Astrocyte (in vitro differentiated cells and primary cell): ENCODE data around the gene OR6J1. TPM values are rescaled to one million over a fixed set of nuclear protein-coding genes. Genes with fewer than 3 reads are reported as not detected.
A peak's percentile ranks its signal among the peaks of the same experiment; 100 is the strongest.

Experiments
- DNase-seq: peaks from one replicate; pipeline ENCODE4 v3.0.0-alpha.2; 2010; ENCODE audit warnings: low read depth
- FAIRE-seq: peaks from 2 replicates; lab custom pipeline; 2011; peaks lifted over from hg19 to GRCh38; lab: Jason Lieb, UNC
- H2AFZ ChIP-seq: 2 replicates; pipeline ENCODE4 v1.6.0; 2012; ENCODE audit warnings: low read depth, low read length, inconsistent platforms
- H3K27ac ChIP-seq: 2 replicates; pipeline ENCODE4 v1.5.1; 2011; ENCODE audit warnings: low read depth, low read length, inconsistent platforms
- H3K27me3 ChIP-seq: 2 replicates; pipeline ENCODE4 v1.6.0; 2011; ENCODE audit warnings: low read length, inconsistent platforms; ENCODE audit not compliant: insufficient read depth
- H3K36me3 ChIP-seq: 2 replicates; pipeline ENCODE4 v1.5.1; 2011; ENCODE audit warnings: low read length, inconsistent platforms; ENCODE audit not compliant: insufficient read depth
- H3K4me1 ChIP-seq: 2 replicates; pipeline ENCODE4 v1.5.1; 2011; ENCODE audit warnings: low read length, inconsistent platforms; ENCODE audit not compliant: insufficient read depth
- H3K4me2 ChIP-seq: 2 replicates; pipeline ENCODE4 v1.6.0; 2012; ENCODE audit warnings: low read length, inconsistent platforms
- H3K4me3 ChIP-seq: 2 replicates; pipeline ENCODE4 v1.5.1; 2011; ENCODE audit warnings: low read depth, mild to moderate bottlenecking, low read length, inconsistent platforms; ENCODE audit not compliant: insufficient read depth
- H3K79me2 ChIP-seq: 2 replicates; pipeline ENCODE4 v1.6.0; 2012; ENCODE audit warnings: mild to moderate bottlenecking, low read length, inconsistent platforms; ENCODE audit not compliant: insufficient read depth
- H3K9ac ChIP-seq: 2 replicates; pipeline ENCODE4 v1.6.0; 2012; ENCODE audit warnings: mild to moderate bottlenecking, low read length, inconsistent platforms
- H3K9me3 ChIP-seq: 2 replicates; pipeline ENCODE4 v1.5.1; 2012; ENCODE audit warnings: low read depth, mild to moderate bottlenecking, low read length, inconsistent platforms; ENCODE audit not compliant: insufficient read depth
- H4K20me1 ChIP-seq: 2 replicates; pipeline ENCODE4 v1.6.0; 2012; ENCODE audit warnings: low read length, inconsistent platforms; ENCODE audit not compliant: insufficient read depth
- H3K27ac Mint-ChIP-seq: one replicate; pipeline ENCODE4 v1.8.0; 2021; ENCODE audit warnings: mild to moderate bottlenecking, mixed read lengths; ENCODE audit not compliant: unreplicated experiment
- H3K27me3 Mint-ChIP-seq: one replicate; pipeline ENCODE4 v1.8.0; 2021; ENCODE audit warnings: low read depth, mixed read lengths; ENCODE audit not compliant: unreplicated experiment
- H3K36me3 Mint-ChIP-seq: one replicate; pipeline ENCODE4 v1.8.0; 2021; ENCODE audit warnings: low read depth, mixed read lengths; ENCODE audit not compliant: unreplicated experiment
- H3K4me1 Mint-ChIP-seq: one replicate; pipeline ENCODE4 v1.8.0; 2021; ENCODE audit warnings: low read depth, mixed read lengths; ENCODE audit not compliant: unreplicated experiment
- H3K4me3 Mint-ChIP-seq: one replicate; pipeline ENCODE4 v1.8.0; 2021; ENCODE audit warnings: mild to moderate bottlenecking, moderate library complexity, mixed read lengths; ENCODE audit not compliant: unreplicated experiment
- H3K9me3 Mint-ChIP-seq: one replicate; pipeline ENCODE4 v1.8.0; 2021; ENCODE audit warnings: mild to moderate bottlenecking, mixed read lengths; ENCODE audit not compliant: unreplicated experiment
- CTCF ChIP-seq: IDR thresholded peaks from 2 replicates; pipeline ENCODE4 v1.5.1; 2011; ENCODE audit warnings: low read depth, mild to moderate bottlenecking, inconsistent platforms, low read length, moderate library complexity; ENCODE audit not compliant: insufficient read depth
- EZH2 ChIP-seq: IDR thresholded peaks from 2 replicates; pipeline ENCODE4 v1.6.1; 2012; ENCODE audit warnings: mild to moderate bottlenecking, low read length, inconsistent platforms; ENCODE audit not compliant: insufficient read depth
- total RNA-seq: library from RNA; stranded (reverse); gene quantifications from 2 replicates; pipeline ENCODE4 v1.2.1, GENCODE V29; 2021

The OR6J1 gene
- total RNA-seq, 1 donor from 2014 or later: not detected

- H3K27ac ChIP-seq: no peak overlapping the region
- no peaks in the 10 kb centered on the region for H4K20me1 ChIP-seq
- peak overlapping the region; percentile 23 for H3K4me2 ChIP-seq
- Mint-ChIP-seq H3K27ac (no peak overlapping the region), H3K4me3 (no peak overlapping the region), H3K27me3 (peaks cover 10% of the 10 kb centered on the region), H3K36me3 (peaks cover 5% of the 10 kb centered on the region), H3K4me1 (no peaks in the 10 kb centered on the region), H3K9me3 (peaks cover 9% of the 10 kb centered on the region)
- DNase-seq (peak; percentile 97), FAIRE-seq (peak; percentile 32)
- no peaks in the 10 kb centered on the region for H3K9me3 ChIP-seq
- peaks cover 6% of the 10 kb centered on the region for H3K4me1 ChIP-seq
- TF ChIP-seq EZH2 (no peak), CTCF (no peak)
- no peaks in the 10 kb centered on the region for H3K79me2 ChIP-seq
- H3K27me3 ChIP-seq: no peaks in the 10 kb centered on the region
- H3K9ac ChIP-seq: no peak overlapping the region
- H3K4me3 ChIP-seq: no peak overlapping the region
- no peaks in the 10 kb centered on the region for H3K36me3 ChIP-seq
- H2AFZ ChIP-seq: no peak overlapping the region
Observed at GRCh38 chr14:22630486-22630885, 13.7 kb downstream of the OR6J1 start.

DNA sequence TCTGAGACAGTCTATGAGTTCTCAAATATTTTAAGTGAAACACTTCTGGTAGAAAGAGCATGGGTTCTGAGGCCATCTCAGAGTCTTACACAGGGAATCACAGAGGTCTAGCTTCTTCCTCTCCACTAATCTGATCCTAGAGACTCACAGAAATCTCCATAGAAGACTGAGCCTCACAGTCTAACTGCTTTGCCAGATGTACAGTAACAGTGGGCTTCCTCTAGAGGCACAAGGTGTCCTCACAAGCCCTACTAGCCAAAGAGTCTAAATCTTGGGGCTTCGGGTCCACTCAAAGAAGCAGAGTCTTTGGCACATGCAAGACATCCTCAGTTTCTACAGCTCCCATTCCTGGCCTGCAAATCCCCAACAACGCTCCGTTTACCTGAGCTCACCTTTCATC, 14.1 kb downstream of the OR6J1 start:
- Histone ChIP-seq H3K27me3 (no peaks in the 10 kb centered on the region), H2AFZ (no peak overlapping the region), H3K4me1 (peaks cover 6% of the 10 kb centered on the region), H3K4me2 (peak overlapping the region; percentile 23), H3K9me3 (no peaks in the 10 kb centered on the region), H3K4me3 (no peak overlapping the region), H3K79me2 (no peaks in the 10 kb centered on the region), H3K27ac (no peak overlapping the region), H3K9ac (no peak overlapping the region), H3K36me3 (no peaks in the 10 kb centered on the region), H4K20me1 (no peaks in the 10 kb centered on the region)
- no peaks in the 10 kb centered on the region for H3K4me1 Mint-ChIP-seq
- FAIRE-seq (no peak), DNase-seq (no peak)
- no peak overlapping the region for H3K27ac Mint-ChIP-seq
- peaks cover 9% of the 10 kb centered on the region for H3K9me3 Mint-ChIP-seq
- TF ChIP-seq EZH2 (no peak), CTCF (no peak)
- H3K4me3 Mint-ChIP-seq: no peak overlapping the region
- peaks cover 5% of the 10 kb centered on the region for H3K36me3 Mint-ChIP-seq
- peaks cover 10% of the 10 kb centered on the region for H3K27me3 Mint-ChIP-seq

DNA sequence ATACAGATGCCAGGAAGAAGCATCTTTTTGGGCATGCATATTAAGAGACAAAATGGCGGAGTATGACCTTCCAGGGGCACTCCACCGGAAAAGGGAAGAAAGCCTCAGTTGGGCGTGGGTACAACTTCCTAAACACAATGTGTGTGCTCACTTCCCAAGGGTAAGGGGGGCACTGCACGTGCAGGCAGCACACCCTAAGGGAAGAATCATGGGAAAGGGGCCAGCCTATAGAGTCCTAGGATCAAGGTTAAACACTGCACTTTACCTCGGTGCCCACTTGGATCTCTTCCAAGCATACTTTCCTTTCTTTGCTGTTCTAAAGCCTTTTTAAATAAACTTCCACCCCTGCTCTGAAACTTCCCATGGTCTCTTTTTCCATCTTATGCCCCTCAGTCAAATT, 14.8 kb downstream of the OR6J1 start:
- TF ChIP-seq CTCF: no peak
- TF ChIP-seq EZH2: no peak
- H3K27ac Mint-ChIP-seq: no peak overlapping the region
- DNase-seq (no peak), FAIRE-seq (no peak)
- Histone ChIP-seq H3K4me1 (peaks cover 6% of the 10 kb centered on the region), H3K27ac (no peak overlapping the region), H3K4me3 (no peak overlapping the region), H4K20me1 (no peaks in the 10 kb centered on the region), H3K4me2 (no peak overlapping the region), H2AFZ (no peak overlapping the region), H3K9ac (no peak overlapping the region), H3K9me3 (no peaks in the 10 kb centered on the region), H3K27me3 (no peaks in the 10 kb centered on the region), H3K36me3 (no peaks in the 10 kb centered on the region), H3K79me2 (no peaks in the 10 kb centered on the region)
- H3K4me1 Mint-ChIP-seq: no peaks in the 10 kb centered on the region
- peaks cover 8% of the 10 kb centered on the region for H3K27me3 Mint-ChIP-seq
- H3K36me3 Mint-ChIP-seq: peaks cover 5% of the 10 kb centered on the region
- H3K4me3 Mint-ChIP-seq: no peak overlapping the region
- H3K9me3 Mint-ChIP-seq: peaks cover 9% of the 10 kb centered on the region
